ENCODE data around the gene NOL4L.

- TF ChIP-seq ELK1 (IDR thresholded peaks at IDR 0.05; ENCODE audit: low read depth, low read length) (no peak), EP300 (IDR thresholded peaks at IDR 0.05) (no peak), FOSL2 (IDR thresholded peaks at IDR 0.05) (no peak), FOSL2 (CRISPR knock-in tag; IDR thresholded peaks at IDR 0.05) (no peak), CTCF (IDR thresholded peaks at IDR 0.05) (no peak), MAFK (IDR thresholded peaks at IDR 0.05; ENCODE audit: partially characterized antibody) (no peak), CBX8 (IDR thresholded peaks at IDR 0.05) (no peak), RNF2 (IDR thresholded peaks at IDR 0.05; ENCODE audit: borderline replicate concordance, low read depth) (no peak), MAX (IDR thresholded peaks at IDR 0.05) (no peak), CEBPB (IDR thresholded peaks at IDR 0.05) (no peak), JUN (IDR thresholded peaks at IDR 0.05) (no peak), POLR2A (IDR thresholded peaks at IDR 0.05; ENCODE audit: low read length) (no peak), GATA3 (IDR thresholded peaks at IDR 0.05; ENCODE audit: borderline replicate concordance) (no peak), HMGXB4 (CRISPR knock-in tag; IDR thresholded peaks at IDR 0.05; ENCODE audit: borderline replicate concordance) (no peak)
Observed at GRCh38 chr20:32470940-32471339, 114.2 kb downstream of the NOL4L start.
